ENCODE results near the gene SPRN. TPM values are rescaled to one million over a fixed set of nuclear protein-coding genes. Genes with fewer than 3 reads are reported as not detected.

Gene SPRN
- total and polyA plus RNA-seq, 8 donors = 0.52 to 6.4 (median 3.3) TPM; not detected in 1

DNA sequence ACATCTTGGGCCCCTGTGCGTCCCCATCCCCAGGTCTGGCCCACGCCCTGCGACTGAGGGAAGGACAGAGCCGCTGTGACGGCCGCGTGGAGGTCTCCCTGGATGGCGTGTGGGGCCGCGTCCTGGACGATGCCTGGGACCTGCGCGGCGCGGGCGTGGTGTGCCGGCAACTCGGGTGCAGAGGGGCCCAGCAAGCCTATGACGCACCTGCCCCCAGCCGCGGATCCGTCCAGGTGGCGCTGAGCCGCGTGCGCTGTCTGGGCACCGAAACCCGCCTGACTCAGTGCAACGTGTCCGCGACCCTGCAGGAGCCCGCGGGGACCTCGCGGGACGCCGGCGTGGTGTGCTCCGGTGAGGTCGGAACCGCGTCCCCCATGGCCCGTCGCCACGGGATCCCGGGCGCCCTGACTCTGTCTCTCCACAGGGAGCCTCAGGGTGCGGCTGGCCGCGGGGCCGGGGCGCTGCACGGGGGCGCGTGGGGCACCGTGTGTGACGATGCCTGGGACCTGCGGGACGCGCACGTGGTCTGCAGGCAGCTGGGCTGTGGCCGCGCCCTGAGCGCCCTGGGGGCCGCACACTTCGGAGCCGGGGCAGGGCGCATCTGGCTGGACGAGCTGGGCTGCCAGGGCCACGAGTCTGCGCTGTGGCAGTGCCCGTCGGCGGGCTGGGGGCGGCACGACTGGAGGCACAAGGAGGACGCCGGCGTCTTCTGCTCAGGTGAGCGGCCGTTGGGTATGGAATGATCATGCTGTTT is 35.2 kb upstream of the SPRN start:
- DNase-seq = peak in 2 of 4 donors; percentile 19 to 79
- H3K4me3 ChIP-seq = no peak overlapping the region

DNA sequence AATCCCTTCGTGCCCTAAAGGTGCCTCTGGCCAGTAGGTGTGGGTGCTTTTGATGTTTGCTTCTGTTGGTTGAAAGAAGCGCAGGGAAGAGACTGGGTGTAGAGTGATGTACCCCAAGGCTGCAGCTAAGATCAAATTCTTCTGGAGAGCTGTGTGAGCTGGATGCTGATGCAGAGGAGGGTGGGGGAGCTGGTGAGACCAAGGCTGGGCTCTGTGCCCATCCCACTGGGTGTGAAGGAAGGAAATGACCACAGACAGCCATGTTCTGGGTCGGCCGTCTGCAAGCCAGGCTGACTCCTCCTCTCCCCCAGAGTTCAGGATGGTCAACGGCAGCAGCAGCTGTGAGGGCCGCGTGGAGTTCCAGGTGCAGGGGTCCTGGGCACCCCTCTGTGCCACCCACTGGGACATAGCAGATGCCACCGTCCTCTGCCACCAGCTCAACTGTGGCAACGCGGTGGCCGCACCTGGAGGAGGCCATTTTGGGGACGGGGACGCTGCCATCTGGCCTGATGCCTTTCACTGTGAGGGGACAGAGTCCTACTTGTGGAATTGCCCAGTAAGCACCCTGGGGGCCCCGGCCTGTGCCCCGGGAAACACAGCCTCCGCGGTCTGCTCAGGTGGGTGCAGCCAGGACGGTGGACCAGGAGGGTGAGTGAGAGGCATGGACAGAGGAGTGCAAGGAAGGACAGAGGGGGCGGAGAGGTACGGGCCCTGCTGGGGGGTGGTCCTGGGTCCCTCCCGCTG is 34.5 kb upstream of the SPRN start:
- peak in 1 of 4 donors; percentile 77 for DNase-seq
- no peaks in the 10 kb centered on the region for H3K27me3 ChIP-seq
- ATAC-seq = no peak
- H3K4me1 ChIP-seq = no peaks in the 10 kb centered on the region
- intact Hi-C loops (cut with DNase I) = no loop called here
- no peak overlapping the region for H3K4me3 ChIP-seq
- no peaks in the 10 kb centered on the region for H3K36me3 ChIP-seq
- no peaks in the 10 kb centered on the region for H3K9me3 ChIP-seq
- H3K27ac ChIP-seq = no peak overlapping the region
- TF ChIP-seq, protein P1, sequence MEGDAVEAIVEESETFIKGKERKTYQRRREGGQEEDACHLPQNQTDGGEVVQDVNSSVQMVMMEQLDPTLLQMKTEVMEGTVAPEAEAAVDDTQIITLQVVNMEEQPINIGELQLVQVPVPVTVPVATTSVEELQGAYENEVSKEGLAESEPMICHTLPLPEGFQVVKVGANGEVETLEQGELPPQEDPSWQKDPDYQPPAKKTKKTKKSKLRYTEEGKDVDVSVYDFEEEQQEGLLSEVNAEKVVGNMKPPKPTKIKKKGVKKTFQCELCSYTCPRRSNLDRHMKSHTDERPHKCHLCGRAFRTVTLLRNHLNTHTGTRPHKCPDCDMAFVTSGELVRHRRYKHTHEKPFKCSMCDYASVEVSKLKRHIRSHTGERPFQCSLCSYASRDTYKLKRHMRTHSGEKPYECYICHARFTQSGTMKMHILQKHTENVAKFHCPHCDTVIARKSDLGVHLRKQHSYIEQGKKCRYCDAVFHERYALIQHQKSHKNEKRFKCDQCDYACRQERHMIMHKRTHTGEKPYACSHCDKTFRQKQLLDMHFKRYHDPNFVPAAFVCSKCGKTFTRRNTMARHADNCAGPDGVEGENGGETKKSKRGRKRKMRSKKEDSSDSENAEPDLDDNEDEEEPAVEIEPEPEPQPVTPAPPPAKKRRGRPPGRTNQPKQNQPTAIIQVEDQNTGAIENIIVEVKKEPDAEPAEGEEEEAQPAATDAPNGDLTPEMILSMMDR (IDR thresholded peaks at IDR 0.05) = no peak

More for the DNA sequence above, 35.2 kb upstream of the SPRN start:
- Histone ChIP-seq H3K9me3 (no peaks in the 10 kb centered on the region), H3K36me3 (no peaks in the 10 kb centered on the region), H3K4me1 (no peaks in the 10 kb centered on the region), H3K27ac (no peak overlapping the region), H3K27me3 (peaks cover 0 to 2% of the 10 kb centered on the region in 2 donors)
- TF ChIP-seq, protein P1 (IDR thresholded peaks at IDR 0.05) = no peak
- intact Hi-C loops (cut with DNase I) = no loop called here
- ATAC-seq = no peak

DNA sequence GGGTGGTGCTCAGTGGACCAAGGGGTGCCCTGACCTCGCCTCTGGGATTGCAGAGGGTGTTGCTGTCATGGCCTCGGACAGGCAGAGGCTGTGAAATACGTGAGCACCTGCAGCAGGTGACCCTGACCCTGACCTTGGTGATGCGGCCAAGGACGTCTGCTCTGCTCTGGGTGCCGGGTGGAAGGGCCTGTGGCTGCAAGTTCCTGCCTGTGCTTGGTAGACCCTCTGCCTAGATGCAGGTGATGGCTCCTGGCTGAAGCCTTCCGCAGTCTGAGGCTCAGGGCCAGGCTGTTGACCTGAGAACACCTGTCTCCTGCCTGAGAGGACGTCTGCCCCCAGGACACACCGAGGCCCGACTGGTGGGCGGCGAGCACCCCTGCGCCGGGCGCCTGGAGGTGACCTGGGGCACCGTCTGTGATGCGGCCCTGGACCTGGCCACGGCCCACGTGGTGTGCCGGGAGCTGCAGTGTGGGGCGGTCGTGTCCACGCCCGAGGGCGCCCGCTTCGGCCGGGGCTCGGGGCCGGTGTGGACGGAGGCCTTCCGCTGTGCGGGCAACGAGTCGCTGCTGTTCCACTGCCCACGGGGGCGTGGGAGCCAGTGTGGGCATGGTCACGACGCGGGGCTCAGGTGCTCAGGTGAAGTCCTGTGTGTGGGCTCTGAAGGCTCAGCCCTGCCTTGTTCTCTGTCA is 33.7 kb upstream of the SPRN start:
- H3K4me3 ChIP-seq = no peak overlapping the region
- H3K4me1 ChIP-seq = no peaks in the 10 kb centered on the region
- no peaks in the 10 kb centered on the region for H3K27me3 ChIP-seq
- intact Hi-C loops (cut with DNase I) = no loop called here
- no peak overlapping the region for H3K27ac ChIP-seq
- H3K9me3 ChIP-seq = no peaks in the 10 kb centered on the region
- TF ChIP-seq, protein P1 (IDR thresholded peaks at IDR 0.05) = no peak
- H3K36me3 ChIP-seq = no peaks in the 10 kb centered on the region
- ATAC-seq = no peak
- peak in 1 of 4 donors; percentile 73 for DNase-seq

DNA sequence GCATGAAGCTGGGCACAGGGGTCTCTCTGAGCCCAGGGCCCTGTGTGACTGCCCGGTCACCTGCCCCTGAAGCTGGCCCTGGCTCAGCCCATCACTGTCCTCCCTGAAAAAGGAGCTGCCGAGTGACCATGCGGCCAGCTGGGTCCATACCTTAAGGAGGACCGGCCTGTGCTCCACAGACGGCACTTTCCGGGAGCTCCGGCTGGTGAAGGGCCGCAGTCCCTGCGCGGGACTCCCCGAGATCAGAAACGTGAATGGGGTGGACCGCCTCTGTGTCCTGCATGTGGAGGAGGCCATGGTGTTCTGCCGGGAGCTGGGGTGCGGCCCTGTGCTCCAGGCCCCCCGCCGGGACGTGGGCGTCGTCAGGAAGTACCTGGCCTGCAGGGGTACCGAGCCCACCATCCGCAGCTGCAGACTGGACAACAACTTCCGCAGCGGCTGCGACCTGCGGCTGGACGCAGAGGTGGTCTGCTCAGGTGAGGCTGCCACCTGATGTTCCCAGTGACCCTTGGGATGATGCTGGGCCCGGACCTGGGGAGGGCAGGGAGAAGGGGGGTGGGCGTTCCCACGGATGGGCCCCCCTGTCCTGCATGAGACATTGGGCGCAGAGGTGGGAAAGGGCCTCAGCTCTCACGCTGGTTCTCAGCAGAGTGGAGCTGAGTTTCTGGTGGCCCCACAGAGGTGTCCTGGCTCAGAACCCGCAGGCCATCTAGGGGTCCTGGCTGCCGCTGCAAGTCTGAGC is 32.8 kb upstream of the SPRN start:
- peak in 2 of 4 donors; percentile 25 to 76 for DNase-seq
- H3K27ac ChIP-seq = no peak overlapping the region
- TF ChIP-seq, protein P1 (IDR thresholded peaks at IDR 0.05) = no peak
- H3K9me3 ChIP-seq = no peaks in the 10 kb centered on the region
- no peaks in the 10 kb centered on the region for H3K4me1 ChIP-seq
- H3K36me3 ChIP-seq = no peaks in the 10 kb centered on the region
- intact Hi-C loops (cut with DNase I) = no loop called here
- no peaks in the 10 kb centered on the region for H3K27me3 ChIP-seq
- H3K4me3 ChIP-seq = no peak overlapping the region
- no peak for ATAC-seq

Measured in left lung (tissue), 10 donors.